ENCODE results near the gene ENO1. TPM values are rescaled to one million over a fixed set of nuclear protein-coding genes. Genes with fewer than 3 reads are reported as not detected.

ENO1 gene
- total and polyA plus RNA-seq, 2 of the 8 experiments (the other 6 are each of a cell fraction or from before 2014, with no cell fraction given): 1,763 to 2,117 TPM

DNA sequence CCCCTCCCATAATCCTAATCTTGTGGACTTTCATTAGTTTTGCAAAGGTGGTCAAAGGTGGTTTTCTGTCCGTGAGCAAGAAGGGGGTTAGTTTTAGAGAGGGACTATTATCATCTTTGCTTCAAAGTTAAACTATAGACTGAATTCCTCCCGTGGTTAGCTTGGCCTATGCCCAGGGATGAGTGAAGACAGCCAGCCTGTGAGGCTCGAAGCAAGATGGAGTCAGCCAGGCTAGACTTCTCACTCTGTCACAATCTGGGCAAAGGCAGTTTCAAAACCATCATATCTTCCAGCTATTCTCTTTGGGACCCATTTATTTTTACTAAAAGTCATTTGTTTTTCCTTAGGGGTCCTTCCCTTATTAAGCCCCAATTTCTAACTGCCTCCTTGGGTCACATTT lies 12.9 kb upstream of the ENO1 start (continued):
- TF ChIP-seq, protein P1, sequence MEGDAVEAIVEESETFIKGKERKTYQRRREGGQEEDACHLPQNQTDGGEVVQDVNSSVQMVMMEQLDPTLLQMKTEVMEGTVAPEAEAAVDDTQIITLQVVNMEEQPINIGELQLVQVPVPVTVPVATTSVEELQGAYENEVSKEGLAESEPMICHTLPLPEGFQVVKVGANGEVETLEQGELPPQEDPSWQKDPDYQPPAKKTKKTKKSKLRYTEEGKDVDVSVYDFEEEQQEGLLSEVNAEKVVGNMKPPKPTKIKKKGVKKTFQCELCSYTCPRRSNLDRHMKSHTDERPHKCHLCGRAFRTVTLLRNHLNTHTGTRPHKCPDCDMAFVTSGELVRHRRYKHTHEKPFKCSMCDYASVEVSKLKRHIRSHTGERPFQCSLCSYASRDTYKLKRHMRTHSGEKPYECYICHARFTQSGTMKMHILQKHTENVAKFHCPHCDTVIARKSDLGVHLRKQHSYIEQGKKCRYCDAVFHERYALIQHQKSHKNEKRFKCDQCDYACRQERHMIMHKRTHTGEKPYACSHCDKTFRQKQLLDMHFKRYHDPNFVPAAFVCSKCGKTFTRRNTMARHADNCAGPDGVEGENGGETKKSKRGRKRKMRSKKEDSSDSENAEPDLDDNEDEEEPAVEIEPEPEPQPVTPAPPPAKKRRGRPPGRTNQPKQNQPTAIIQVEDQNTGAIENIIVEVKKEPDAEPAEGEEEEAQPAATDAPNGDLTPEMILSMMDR (IDR thresholded peaks at IDR 0.05; ENCODE audit: control extremely low read depth in 1 of 3, insufficient read depth in 1 of 3, low read depth in 1 of 3, low read length in 3 of 3): no peak
- TF ChIP-seq POLR2AphosphoS5 (IDR thresholded peaks at IDR 0.05; ENCODE audit: low read depth, low read length): no peak
- TF ChIP-seq TAF1 (IDR thresholded peaks at IDR 0.05; ENCODE audit: low read depth, low read length): no peak
- TF ChIP-seq KDM5A (IDR thresholded peaks at IDR 0.05; ENCODE audit: low read length): no peak

Data from H1 (cell line).